ENCODE results near the gene PLD6.

Gene PLD6

DNA sequence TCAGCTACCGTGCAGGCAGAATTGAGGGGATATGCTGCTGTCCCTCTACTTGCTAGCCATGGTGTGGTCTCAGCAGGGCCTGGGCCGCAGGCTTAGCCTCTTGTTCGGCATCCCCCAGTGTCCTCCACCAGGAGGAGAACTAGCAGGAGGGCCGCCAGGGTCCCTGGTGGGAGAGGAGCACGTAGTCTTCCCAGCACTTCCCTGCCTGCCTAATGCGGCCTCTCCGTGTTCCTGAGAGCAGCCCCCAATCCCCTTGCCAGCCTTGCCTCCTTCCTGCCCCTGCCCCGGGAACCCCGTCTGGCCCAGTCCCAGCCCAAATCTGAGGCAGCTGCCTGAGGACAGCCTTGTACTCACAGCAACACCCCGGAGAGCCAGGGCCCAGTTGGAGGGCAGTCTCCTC, 38.1 kb downstream of the PLD6 start:
- no peak for DNase-seq (ENCODE audit: low read depth)
- no peak overlapping the region for H3K4me3 ChIP-seq (ENCODE audit: control insufficient read depth, low read depth, low read length)
- TF ChIP-seq, protein P1, sequence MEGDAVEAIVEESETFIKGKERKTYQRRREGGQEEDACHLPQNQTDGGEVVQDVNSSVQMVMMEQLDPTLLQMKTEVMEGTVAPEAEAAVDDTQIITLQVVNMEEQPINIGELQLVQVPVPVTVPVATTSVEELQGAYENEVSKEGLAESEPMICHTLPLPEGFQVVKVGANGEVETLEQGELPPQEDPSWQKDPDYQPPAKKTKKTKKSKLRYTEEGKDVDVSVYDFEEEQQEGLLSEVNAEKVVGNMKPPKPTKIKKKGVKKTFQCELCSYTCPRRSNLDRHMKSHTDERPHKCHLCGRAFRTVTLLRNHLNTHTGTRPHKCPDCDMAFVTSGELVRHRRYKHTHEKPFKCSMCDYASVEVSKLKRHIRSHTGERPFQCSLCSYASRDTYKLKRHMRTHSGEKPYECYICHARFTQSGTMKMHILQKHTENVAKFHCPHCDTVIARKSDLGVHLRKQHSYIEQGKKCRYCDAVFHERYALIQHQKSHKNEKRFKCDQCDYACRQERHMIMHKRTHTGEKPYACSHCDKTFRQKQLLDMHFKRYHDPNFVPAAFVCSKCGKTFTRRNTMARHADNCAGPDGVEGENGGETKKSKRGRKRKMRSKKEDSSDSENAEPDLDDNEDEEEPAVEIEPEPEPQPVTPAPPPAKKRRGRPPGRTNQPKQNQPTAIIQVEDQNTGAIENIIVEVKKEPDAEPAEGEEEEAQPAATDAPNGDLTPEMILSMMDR (IDR thresholded peaks at IDR 0.05; ENCODE audit: control insufficient read depth, insufficient read depth, low read depth, low read length, missing control alignments): no peak

- no peak for DNase-seq (ENCODE audit: low read depth)
- TF ChIP-seq, protein P1 (IDR thresholded peaks at IDR 0.05; ENCODE audit: control insufficient read depth, insufficient read depth, low read depth, low read length, missing control alignments): no peak
- no peak overlapping the region for H3K4me3 ChIP-seq (ENCODE audit: control insufficient read depth, low read depth, low read length)
These were observed 38.8 kb downstream of the PLD6 start for GRCh38 chr17:17167356-17167755.

DNA sequence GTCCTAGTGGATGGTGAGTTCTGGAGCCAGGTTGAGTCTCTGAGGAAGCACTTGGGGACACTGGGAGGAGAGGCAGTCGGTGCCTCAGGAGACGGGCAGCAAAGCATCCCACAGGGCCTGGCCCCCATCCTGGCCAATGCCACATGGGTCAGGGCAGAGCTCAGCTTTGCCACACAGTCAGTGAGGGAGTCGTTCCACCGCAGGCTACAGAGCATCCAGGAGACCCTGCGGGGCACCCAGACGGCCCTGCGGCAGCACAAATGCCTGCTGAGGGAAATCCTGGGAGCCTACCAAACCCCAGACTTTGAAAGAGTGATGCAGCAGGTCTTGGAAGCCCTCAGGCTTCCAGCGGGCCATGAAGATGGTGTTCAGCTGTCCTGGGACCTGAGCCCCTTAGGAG, 39.7 kb downstream of the PLD6 start:
- no peak for DNase-seq (ENCODE audit: low read depth)
- TF ChIP-seq, protein P1 (IDR thresholded peaks at IDR 0.05; ENCODE audit: control insufficient read depth, insufficient read depth, low read depth, low read length, missing control alignments): no peak
- no peak overlapping the region for H3K4me3 ChIP-seq (ENCODE audit: control insufficient read depth, low read depth, low read length)

- TF ChIP-seq, protein P1 (IDR thresholded peaks at IDR 0.05; ENCODE audit: control insufficient read depth, insufficient read depth, low read depth, low read length, missing control alignments): no peak
These were observed 40.3 kb downstream of the PLD6 start for GRCh38 chr17:17165666-17166308.

GRCh38 chr17:17164676-17165075, 41.5 kb downstream of the PLD6 start:
- no peak for DNase-seq (ENCODE audit: low read depth)
- TF ChIP-seq, protein P1 (IDR thresholded peaks at IDR 0.05; ENCODE audit: control insufficient read depth, insufficient read depth, low read depth, low read length, missing control alignments): no peak
- H3K4me3 ChIP-seq (ENCODE audit: control insufficient read depth, low read depth, low read length): no peak overlapping the region

More at GRCh38 chr17:17165666-17166308, 40.3 kb downstream of the PLD6 start:
- no peak for DNase-seq (ENCODE audit: low read depth)
- no peak overlapping the region for H3K4me3 ChIP-seq (ENCODE audit: control insufficient read depth, low read depth, low read length)

- TF ChIP-seq, protein P1 (IDR thresholded peaks at IDR 0.05; ENCODE audit: control insufficient read depth, insufficient read depth, low read depth, low read length, missing control alignments): no peak
- H3K4me3 ChIP-seq (ENCODE audit: control insufficient read depth, low read depth, low read length): no peak overlapping the region
- no peak for DNase-seq (ENCODE audit: low read depth)
These were observed 42.0 kb downstream of the PLD6 start for GRCh38 chr17:17164156-17164555.
